ENCODE data around the gene FEM1B.

FEM1B gene

GRCh38 chr15:68279779-68280753 is 2.5 kb downstream of the FEM1B start:
- FAIRE-seq: no peak
- DNase-seq (ENCODE audit: extremely low spot score, insufficient read length, low read depth): no peak

DNA sequence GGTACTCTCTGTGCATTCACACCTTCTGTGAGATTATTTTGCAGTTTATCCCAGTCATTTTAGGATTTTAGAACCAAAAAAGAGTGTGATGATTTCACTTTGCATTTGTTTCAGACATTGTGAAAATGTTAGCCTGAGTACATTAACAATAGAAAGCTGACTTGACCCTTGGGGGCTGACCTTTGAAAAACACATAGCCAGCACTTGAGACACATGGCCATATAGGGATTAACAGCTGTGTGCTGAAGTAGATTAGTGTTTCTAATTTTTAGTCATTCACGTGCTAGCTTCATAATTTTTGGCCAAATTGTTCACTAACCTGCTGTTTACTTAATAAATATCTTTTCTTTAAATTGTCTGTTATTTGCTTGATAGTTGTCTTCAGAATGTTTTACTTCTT is 3.5 kb downstream of the FEM1B start:
- FAIRE-seq (no peak), DNase-seq (ENCODE audit: extremely low spot score, insufficient read length, low read depth) (no peak)

- DNase-seq (ENCODE audit: extremely low spot score, insufficient read length, low read depth) (no peak), FAIRE-seq (no peak)
These were observed 5.9 kb downstream of the FEM1B start for GRCh38 chr15:68283401-68283800.

DNA sequence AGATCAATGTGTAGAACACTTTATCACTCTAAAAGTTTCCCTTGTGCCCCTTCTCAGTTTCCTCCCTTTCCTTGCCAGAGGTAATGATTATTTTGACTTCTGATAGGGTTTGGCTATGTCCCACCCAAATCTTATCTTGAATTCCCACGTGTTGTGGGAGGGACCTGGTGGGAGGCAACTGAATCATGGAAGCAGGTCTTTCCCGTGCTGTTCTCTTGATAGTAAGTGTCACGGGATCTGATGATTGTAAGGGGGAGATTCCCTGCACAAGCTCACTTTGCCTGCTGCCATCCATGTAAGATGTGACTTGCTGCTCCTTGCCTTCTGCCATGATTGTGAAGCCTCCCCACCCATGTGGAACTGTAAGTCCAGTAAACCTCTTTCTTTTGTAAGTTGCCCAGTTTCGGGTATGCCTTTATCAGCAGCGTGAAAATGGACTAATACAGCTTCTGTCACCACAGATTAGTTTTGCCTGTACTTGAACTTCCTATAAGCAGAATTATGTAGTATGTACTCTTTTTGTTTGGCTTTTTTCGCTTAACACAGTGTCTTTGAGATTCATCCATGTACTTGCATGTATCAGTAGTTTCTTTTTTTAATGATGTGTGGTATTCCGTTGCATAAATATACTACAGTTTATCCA is 7.2 kb downstream of the FEM1B start:
- FAIRE-seq (no peak), DNase-seq (ENCODE audit: extremely low spot score, insufficient read length, low read depth) (no peak)

- FAIRE-seq: no peak
- DNase-seq (ENCODE audit: extremely low spot score, insufficient read length, low read depth): no peak
These were observed 7.9 kb downstream of the FEM1B start for GRCh38 chr15:68285259-68285980.

- DNase-seq (ENCODE audit: extremely low spot score, insufficient read length, low read depth) (no peak), FAIRE-seq (no peak)
These were observed 8.7 kb downstream of the FEM1B start for GRCh38 chr15:68286256-68286655.

DNA sequence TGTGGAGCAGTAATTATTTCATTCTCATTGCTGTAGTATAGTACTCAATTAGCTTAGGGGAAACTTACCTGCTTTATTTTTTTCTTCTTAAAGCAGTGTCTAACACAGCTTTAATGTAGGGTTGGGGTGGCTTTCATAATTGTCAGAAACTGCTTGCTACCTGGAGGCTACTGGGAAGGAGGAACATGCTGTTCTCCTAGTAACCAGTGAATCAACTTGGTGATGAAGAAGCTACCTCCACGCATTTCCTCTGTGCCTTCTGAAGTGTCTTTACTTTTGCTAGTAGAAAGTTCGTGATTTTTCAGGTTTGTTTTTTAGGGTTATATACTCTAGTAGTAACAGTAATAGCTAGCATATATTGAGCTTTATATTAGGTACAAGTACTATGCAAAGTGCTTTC is 11.5 kb downstream of the FEM1B start:
- DNase-seq (ENCODE audit: extremely low spot score, insufficient read length, low read depth) (no peak), FAIRE-seq (no peak)

DNA sequence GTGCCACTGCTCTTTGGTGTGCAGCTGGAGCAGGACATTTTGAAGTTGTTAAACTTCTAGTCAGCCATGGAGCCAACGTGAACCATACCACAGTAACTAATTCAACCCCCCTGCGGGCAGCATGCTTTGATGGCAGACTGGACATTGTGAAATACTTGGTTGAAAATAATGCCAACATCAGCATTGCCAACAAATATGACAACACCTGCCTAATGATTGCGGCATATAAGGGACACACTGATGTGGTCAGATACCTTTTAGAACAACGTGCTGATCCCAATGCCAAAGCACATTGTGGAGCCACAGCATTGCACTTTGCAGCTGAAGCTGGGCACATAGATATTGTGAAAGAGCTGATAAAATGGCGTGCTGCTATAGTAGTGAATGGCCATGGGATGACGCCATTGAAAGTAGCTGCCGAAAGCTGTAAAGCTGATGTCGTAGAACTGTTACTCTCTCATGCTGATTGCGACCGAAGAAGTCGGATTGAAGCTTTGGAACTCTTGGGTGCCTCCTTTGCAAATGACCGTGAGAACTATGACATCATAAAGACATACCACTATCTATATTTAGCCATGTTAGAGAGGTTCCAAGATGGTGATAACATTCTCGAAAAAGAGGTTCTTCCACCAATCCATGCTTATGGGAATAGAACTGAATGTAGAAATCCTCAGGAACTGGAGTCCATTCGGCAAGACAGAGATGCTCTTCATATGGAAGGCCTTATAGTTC is 12.2 kb downstream of the FEM1B start:
- FAIRE-seq (no peak), DNase-seq (ENCODE audit: extremely low spot score, insufficient read length, low read depth) (no peak)

DNA sequence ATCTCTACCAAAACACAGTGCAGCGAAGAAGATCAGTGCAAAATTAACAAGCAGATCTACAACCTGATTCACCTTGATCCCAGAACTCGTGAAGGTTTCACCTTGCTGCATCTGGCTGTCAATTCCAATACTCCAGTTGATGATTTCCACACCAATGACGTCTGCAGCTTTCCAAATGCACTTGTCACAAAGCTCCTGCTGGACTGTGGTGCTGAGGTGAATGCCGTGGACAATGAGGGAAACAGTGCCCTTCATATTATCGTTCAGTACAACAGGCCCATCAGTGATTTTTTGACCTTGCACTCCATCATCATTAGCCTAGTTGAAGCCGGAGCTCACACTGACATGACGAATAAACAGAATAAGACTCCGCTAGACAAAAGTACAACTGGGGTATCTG is 13.2 kb downstream of the FEM1B start:
- DNase-seq (ENCODE audit: extremely low spot score, insufficient read length, low read depth): no peak
- no peak for FAIRE-seq

- no peak for FAIRE-seq
- no peak for DNase-seq (ENCODE audit: extremely low spot score, insufficient read length, low read depth)
These were observed 14.7 kb downstream of the FEM1B start for GRCh38 chr15:68292157-68292781.

DNA sequence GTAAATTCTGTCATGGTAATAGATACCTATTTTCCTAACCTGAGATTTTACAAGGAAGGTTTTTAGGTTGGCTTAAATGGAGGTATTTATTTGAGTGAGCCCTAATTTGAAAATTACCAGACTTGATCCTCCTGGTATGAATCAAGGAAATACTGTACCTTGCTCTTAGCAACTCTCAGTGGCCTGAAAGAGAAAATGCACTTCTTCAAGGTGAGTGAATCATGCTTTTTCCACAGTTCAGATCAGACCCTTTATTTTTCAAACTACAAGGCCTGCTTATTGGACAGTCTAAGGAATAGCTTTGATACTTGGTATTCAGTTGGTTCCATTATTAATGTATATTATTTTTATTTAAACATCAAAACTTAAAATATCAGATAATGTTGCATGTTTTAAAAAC is 15.4 kb downstream of the FEM1B start:
- no peak for DNase-seq (ENCODE audit: extremely low spot score, insufficient read length, low read depth)
- FAIRE-seq: no peak

GRCh38 chr15:68295014-68295805 is 17.7 kb downstream of the FEM1B start:
- peak; percentile 5 for FAIRE-seq
- no peak for DNase-seq (ENCODE audit: extremely low spot score, insufficient read length, low read depth)

GRCh38 chr15:68298336-68298735 is 20.8 kb downstream of the FEM1B start:
- DNase-seq (ENCODE audit: extremely low spot score, insufficient read length, low read depth) (no peak), FAIRE-seq (no peak)

GRCh38 chr15:68298882-68299381 is 21.4 kb downstream of the FEM1B start:
- DNase-seq (ENCODE audit: extremely low spot score, insufficient read length, low read depth): no peak

DNA sequence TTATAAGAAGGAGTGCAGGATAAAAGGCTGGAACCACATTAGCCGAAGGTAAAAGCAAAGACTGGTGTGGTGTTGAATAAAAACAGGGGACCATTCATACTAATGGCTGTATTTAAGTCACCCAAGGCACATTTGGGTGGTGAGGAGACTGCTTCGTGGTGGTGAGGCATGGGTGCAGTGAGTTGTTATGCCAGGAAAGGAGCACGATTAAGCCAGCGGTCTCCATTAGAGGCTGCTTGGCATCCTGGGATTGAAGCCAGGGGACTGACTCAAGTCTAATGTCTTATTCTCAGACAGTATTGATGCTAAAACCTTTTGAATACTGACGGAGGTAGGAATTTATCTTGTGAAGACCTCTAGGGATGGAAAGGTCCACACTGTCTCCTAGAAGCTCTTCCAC is 21.9 kb downstream of the FEM1B start:
- FAIRE-seq: no peak
- no peak for DNase-seq (ENCODE audit: extremely low spot score, insufficient read length, low read depth)

More at GRCh38 chr15:68298882-68299381, 21.4 kb downstream of the FEM1B start:
- FAIRE-seq: peak; percentile 92

- FAIRE-seq (no peak), DNase-seq (ENCODE audit: extremely low spot score, insufficient read length, low read depth) (no peak)
These were observed 22.8 kb downstream of the FEM1B start for GRCh38 chr15:68300115-68300940.

GRCh38 chr15:68301301-68301700 is 23.8 kb downstream of the FEM1B start:
- FAIRE-seq (no peak), DNase-seq (ENCODE audit: extremely low spot score, insufficient read length, low read depth) (no peak)

GRCh38 chr15:68302729-68303128 is 25.2 kb downstream of the FEM1B start:
- FAIRE-seq (no peak), DNase-seq (ENCODE audit: extremely low spot score, insufficient read length, low read depth) (no peak)

Data from GM18507 (cell line).